Uterus (tissue), 2 donors: ENCODE data around the gene MMAB.

ENCODE experiments used
- CTCF ChIP-seq, 4 experiments: fragments of 200-600 bp in 2 of 4; fragments of 450-650 bp in 2 of 4; sonication (generic) in 2 of 4; IDR thresholded peaks; one replicate each; pipeline ENCODE4 v1.5.1; 2016 to 2019; ENCODE audit warnings: antibody characterized with exemption in 4 of 4, mild to moderate bottlenecking in 2 of 4, moderate library complexity in 1 of 4
- POLR2A ChIP-seq, 2 donors: fragments of 450-650 bp; IDR thresholded peaks; one replicate each; pipeline ENCODE4 v1.6.1; 2016; ENCODE audit warnings: antibody characterized with exemption in 2 of 2, mild to moderate bottlenecking in 1 of 2, moderate library complexity in 1 of 2

DNA sequence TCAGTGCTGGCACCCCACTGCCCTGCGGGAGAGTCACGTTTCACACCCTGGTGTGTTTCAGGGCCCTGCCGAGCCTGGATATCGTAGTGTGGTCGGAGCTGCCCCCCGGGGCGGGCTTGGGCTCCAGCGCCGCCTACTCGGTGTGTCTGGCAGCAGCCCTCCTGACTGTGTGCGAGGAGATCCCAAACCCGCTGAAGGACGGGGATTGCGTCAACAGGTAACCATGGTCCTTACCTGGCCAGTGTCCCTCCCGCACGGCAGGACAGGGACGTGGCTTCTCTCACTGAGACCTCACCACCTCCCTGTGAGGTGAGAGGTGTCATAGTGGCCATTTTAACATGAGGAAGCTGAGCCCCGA lies 8.0 kb upstream of the MMAB start:
- no peak for TF ChIP-seq CTCF (IDR thresholded peaks at IDR 0.05)
- no peak for TF ChIP-seq POLR2A (IDR thresholded peaks at IDR 0.05)
